Cardiac septum (tissue), 1 donor: Measurements from ENCODE around the gene KLHL41. TPM values are rescaled to one million over a fixed set of nuclear protein-coding genes. Genes with fewer than 3 reads are reported as not detected.
"Not testable (repeated sequence)": the region's sequence is repeated elsewhere in the genome, so short reads cannot be mapped to it uniquely, and the experiment has no call there.

ENCODE experiments used
- DNase-seq: peaks from one replicate; pipeline ENCODE4 v3.0.0-alpha.2; 2020; ENCODE audit warnings: low spot score
- intact Hi-C: fragments of 100-400 bp; cut with DNase I; formaldehyde crosslinking; loops from one replicate; pipeline ENCODE4 v1.14.0; 2022
- total RNA-seq: library from RNA; stranded (reverse); fragmentation: NEBNext Ultra II Directional; extraction: Animal tissue kit (Norgen Biotek cat#: 25700); gene quantifications from one replicate; pipeline ENCODE4 v1.2.1, GENCODE V29; 2021
- donor health status: DM: no; HTN: no; CAD: no.

The KLHL41 gene
- total RNA-seq, 1 donor from 2014 or later = 90.5 TPM

DNA sequence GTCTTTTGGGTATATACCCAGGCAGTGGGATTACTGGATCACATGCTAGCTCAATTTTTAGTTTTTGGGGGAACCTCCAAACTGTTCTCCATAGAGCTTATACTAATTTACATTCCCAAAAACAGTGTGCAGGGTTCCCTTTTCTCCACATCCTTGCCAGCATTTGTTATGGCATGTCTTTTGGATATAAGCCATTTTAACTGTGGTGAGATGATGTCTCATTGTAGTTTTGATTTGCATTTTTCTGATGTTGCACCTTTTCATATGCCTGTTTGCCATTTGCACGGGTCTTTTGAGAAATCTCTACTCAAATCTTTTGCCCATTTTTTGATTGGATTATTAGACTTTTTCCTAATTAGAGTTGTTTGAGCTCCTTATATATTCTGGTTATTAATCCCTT, 56.2 kb downstream of the KLHL41 start:
- no peak for DNase-seq
- intact Hi-C loops = no loop called here

DNA sequence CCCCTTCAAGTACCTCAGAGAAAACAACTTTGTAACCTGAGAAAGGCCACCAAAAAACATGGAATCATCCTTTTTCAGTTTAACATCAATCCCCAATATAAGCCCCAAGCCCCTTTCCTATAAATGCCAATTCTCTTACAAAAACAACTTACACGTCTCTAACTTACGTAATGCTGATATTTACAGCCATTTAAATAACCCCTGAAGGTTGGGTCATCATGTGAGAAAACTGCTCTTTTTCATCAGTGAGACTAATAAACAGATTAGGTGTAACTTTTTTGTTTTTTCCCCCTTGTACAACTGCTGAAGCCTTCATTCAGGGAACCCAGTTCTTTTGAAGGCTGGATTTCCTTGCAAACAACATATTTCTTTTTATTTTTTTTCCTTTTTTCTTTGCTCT, 60.4 kb downstream of the KLHL41 start:
- intact Hi-C loops = no loop called here
- DNase-seq = no peak

DNA sequence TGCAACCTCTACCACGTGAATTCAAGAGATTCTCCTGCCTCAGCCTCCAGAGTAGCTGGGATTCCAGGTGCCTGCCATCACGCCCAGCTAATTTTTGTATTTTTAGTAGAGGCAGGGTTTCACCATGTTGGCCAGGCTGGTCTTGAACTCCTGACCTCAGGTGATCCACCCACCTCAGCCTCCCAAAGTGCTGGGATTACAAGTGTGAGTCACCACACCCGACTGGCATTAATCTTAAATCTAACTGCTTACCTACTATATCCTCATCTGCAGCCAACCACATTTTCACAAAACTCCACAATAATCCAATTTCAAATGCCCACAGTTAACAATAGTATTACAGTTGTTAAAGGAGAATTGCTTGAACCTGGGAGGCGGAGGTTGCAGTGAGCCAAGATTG, 61.2 kb downstream of the KLHL41 start:
- intact Hi-C loops = not testable (repeated sequence)

DNA sequence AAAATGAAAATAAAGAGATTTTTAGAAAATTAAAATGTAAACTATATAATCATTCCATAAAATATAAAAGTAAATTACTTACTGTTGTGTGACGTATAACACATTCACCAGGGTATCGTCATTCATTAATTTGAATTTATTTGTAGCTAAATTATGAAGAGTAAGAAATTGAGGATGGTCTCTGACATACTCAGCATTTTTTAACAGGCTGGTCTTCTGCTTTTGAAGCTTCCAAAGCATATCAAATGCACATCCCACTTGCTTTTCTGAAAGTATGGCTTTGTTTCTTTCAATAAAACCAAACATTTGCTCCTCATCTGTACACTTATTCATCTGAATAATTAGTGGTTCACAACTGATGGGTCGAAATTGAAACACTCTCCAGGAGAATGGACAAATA, 62.1 kb downstream of the KLHL41 start:
- DNase-seq = no peak
- intact Hi-C loops = no loop called here

More for the DNA sequence above, 61.2 kb downstream of the KLHL41 start:
- not testable (repeated sequence) for DNase-seq

DNA sequence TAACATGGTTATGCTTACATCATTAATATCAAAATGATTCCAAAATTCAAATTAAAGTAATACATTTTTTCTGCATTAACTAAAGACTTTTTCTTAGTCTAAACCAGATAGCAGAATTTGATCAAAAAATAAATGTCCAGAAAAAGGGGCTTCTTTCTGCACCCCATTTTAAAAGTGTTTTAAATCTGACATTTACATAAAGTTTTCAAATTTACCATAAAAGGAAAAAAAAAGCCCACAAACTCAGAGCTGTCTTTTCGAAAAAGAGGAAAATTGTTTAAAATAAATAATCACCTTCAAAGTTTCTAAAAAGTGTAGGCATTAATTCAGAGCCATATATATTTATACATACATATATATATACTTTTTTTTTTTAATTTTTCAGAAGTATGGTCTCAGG, 62.7 kb downstream of the KLHL41 start:
- no peak for DNase-seq
- intact Hi-C loops = no loop called here

DNA sequence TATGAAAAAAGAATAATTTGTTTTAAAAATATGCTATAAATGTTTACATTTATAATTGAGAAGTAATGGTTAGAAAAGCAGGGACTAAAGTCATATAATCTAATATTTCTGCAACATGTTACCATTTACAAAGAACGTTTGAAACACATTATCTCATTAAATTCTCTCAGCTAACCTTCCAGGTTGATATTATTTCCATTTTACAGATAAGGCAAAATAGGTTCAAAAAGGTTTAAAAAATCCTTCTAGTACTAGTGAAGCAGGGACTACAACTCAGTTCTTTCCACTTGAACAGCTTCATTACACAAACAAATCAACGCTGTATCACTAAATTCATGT, 63.3 kb downstream of the KLHL41 start:
- no peak for DNase-seq
- intact Hi-C loops = loop anchor here (1.0 kb wide), 2 partner anchors 12 to 226 kb away; partner anchors contain the start of genes PPIG and SSB

DNA sequence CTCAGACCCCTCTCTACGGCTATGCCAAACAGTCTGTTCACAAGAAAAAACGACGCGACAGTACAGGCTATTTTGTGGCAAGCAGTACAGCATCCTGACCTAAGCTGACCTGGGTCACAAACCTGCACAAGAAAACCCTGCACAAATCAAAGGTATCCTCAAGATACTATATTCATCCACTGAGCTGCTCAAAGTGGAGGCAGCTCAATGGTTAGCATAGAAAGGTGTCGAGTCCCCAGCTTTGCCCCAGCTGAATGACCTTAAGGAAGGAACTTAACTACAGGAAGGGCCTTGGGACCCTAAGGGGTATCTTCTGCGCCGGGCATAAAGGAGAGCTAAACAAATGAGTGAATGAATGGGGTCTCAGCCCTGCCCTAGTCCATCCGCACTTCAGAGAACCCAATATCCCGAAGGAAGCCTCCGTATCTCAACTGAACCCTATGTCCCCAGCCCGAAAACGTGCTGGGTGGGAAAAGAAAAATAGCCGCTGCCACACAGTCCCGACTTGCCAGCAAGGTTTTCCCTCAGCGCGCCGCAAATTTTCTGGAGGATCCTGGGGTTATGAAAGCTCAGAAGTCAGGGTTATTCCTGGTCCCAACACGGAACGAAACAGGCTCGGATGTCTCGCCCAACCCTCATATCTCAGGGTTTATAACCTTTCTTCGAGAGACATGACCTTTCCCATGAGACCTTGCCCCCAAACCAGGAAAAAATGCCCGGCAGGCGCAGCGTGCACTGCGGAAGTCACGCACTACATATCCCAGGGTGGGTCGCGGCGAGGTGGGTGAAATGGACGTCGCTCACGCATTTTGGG, 63.9 kb downstream of the KLHL41 start, which contains the start of gene FASTKD1:
Gene FASTKD1, minus strand, starts transcription at position 706 of the 814 bp plus-strand sequence. CDS start 1,836 bp downstream, outside the sequence.
- intact Hi-C loops = loop anchor here (1.0 kb wide), 2 partner anchors 11 to 225 kb away; partner anchors contain the start of genes PPIG and SSB
- peak; percentile 95 for DNase-seq

DNA sequence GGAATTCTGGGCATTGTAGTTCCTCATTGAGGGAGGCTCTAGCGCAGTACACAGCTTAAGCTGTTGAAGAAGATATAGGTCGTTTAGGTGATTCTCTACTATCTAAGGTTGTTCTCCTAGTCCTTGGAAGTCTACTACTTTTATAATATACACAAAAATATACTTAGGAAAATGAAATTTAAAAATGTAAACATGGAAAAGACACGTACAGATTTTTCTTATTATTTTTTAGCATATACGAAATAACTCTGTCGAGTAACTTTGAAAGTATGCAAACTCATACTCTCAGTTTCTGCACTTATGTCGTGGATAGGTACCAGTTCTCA, 64.4 kb downstream of the KLHL41 start:
- intact Hi-C loops = loop anchor here (1.0 kb wide), 2 partner anchors 10 to 224 kb away; partner anchors contain the start of genes PPIG and SSB
- DNase-seq = no peak

DNA sequence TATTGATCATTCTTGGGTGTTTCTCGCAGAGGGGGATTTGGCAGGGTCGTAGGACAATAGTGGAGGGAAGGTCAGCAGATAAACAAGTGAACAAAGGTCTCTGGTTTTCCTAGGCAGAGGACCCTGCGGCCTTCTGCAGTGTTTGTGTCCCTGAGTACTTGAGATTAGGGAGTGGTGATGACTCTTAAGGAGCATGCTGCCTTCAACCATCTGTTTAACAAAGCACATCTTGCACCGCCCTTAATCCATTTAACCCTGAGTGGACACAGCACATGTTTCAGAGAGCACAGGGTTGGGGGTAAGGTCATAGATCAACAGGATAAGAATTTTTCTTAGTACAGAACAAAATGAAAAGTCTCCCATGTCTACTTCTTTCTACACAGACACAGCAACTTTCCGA, 65.0 kb downstream of the KLHL41 start:
- intact Hi-C loops, DNase-seq: not testable (repeated sequence)

DNA sequence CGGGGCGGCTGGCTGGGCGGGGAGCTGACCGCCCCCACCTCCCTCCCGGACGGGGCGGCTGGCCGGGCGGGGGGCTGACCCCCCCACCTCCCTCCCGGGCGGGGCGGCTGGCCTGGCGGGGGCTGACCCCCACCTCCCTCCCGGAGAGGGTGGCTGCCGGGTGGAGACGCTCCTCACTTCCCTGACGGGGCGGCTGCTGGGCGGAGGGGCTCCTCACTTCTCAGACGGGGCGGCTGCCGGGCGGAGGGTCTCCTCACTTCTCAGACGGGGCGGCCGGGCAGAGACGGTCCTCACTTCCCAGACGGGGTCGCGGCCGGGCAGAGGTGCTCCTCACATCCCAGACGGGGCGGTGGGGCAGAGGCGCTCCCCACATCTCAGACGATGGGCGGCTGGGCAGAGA, 65.8 kb downstream of the KLHL41 start:
- intact Hi-C loops, DNase-seq: not testable (repeated sequence)

Other genes starting within 250 kb of the KLHL41 start
- gene LRP2, start 147.2 kb upstream of the KLHL41 start, total RNA-seq = 0.30 TPM
- 8.2 TPM for gene BBS5, start 30.2 kb upstream of the KLHL41 start, total RNA-seq
- 65.2 TPM for gene FASTKD1, start 64.2 kb downstream of the KLHL41 start, total RNA-seq
- 40.6 TPM for gene PPIG, start 74.6 kb downstream of the KLHL41 start, total RNA-seq
- gene CFAP210, start 184.7 kb downstream of the KLHL41 start, total RNA-seq = not detected
- 2.2 TPM for gene PHOSPHO2, start 184.8 kb downstream of the KLHL41 start, total RNA-seq
- gene KLHL23, start 224.1 kb downstream of the KLHL41 start, total RNA-seq = 9.0 TPM